NCI-H226 (cell line): ENCODE measurements around the gene AMH.

ENCODE experiments used
- DNase-seq: peaks from one replicate; pipeline ENCODE4 v3.0.0-alpha.2; 2015

The AMH gene

DNA sequence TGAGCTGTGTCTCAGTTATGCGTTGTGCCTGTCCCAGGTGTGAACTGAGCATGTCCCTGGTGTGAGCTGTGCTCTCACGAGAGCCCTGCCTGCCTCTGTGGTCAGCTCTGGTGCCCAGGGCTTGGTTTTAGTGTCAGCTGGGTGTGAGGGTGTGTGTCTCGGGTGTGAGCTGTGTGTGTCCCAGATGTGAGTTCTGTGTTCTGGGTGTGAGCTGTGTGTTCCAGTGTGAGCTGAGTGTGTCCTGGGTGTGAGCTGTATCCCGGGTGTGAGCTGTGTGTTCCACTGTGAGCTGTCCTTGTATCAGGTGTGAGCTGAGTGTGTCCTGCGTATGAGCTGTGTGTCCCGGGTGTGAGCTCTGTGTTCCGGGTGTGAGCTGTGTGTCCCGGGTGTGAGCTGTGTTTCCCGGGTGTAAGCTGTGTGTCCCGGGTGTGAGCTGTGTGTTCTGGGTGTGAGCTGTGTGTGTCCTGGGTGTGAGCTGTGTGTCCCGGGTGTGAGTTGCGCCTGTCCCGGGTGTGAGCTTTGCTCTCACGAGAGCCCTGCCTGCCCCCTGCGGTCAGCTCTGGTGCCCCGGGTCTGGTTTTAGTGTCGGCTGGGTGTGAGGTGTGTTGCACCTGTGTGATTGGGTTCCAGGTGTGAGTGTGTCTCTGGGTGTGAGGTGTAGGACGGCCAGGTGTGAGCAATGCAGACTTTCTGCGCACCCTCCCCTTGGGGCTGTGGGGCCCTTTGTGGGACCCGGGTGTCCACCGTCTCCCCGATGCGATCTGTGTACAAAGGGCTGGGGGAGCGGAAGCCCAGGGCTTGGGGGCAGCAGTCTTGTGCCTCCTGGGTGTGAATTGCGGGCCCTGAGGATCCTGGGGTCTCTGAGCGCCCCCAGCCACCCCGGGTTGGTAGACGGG, 39.9 kb downstream of the AMH start:
- DNase-seq, result no peak

DNA sequence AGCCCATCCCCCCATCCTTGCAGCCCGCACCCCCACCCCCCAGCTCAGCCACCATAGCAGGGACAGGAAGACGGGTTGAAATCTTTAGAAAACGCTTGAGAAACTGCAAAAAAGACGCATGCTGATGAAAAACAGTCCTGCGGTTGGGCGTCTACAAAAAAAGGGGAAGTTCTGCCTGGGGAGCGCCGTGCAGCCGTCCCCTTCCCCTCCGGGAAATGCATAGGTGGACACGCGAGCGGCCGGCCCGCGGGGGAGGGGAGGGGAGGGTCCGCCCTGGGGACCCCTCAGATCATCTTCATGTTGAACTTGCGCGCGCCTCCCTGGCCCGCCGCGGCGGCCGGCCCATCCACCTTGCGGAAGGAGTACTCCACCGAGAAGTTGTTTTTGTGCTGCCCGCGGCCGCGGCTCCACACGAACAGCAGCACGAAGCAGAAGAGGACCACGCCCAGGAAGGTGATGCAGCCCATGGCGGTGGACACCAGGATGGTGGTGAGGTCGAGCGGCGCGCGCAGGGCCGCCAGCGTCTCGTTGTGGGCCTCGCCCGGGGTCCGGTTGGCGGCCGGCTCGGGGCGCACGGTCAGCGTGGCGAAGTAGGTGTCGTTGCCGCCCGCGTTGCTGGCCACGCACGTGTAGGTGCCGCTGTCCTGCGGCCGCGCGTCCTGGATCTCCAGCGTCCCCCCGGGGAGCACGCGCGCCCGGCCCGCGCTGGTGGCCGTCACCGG, 40.8 kb downstream of the AMH start:
- DNase-seq, result no peak

DNA sequence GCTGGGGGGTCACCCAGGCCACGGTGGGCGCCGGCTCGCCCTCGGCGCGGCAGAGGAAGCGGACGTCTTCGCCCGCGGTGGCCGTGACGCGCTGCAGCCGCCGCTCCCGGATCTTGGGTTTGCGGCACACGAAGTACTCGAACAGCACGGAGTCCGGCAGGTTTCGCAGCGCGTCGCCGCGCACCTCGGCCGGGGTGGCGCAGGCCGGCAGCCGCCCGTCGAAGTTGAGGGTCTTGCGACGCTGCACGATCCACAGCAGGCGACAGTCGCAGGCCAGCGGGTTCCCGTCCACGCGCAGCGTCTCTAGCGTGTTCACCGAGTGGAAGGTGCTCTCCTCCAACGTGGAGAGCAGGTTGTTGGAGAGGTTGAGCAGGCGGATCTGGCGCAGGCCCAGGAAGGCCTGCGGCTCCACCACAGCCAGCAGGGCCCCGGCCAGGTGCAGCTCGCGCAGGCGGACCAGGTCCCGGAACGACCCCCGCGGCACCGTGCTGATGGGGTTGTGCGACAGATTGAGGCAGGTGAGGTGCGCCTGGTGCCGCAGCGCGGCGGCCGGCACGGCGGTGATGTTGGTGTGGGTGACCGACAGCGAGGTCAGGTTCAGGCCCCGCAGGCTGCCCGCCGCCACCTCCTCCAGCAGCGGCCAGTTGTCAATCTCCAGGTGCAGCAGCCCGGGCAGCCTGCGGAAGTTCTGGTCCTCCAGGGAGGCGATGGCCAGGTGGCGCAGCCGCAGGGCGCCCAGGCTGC, 41.5 kb downstream of the AMH start:
- no peak for DNase-seq

DNA sequence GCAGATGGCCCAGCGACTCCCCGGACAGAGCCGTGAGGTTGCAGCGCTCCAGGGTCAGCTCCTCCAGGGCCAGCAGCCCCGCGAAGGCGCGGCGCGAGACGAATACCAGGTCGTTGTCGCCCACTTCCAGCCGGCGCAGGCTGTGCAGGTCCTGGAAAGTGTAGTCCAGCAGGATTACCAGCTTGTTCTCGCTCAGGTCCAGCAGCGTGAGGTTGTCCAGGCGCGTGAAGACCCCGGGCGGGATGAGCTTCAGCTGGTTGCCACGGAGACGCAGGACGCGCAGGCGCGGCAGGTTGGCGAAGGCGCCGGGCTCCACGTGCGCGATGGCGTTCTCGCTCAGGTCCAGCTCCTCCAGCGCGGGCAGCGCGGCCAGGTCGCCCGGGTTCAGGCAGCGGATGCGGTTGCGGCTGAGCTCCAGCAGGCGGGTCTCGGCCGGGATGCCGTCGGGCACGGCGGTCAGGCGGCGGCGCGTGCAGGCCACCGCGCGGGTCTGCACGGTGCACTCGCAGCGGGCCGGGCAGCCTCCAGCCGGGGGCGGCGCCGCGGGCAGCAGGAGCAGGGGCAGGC, 42.1 kb downstream of the AMH start:
- no peak for DNase-seq

DNA sequence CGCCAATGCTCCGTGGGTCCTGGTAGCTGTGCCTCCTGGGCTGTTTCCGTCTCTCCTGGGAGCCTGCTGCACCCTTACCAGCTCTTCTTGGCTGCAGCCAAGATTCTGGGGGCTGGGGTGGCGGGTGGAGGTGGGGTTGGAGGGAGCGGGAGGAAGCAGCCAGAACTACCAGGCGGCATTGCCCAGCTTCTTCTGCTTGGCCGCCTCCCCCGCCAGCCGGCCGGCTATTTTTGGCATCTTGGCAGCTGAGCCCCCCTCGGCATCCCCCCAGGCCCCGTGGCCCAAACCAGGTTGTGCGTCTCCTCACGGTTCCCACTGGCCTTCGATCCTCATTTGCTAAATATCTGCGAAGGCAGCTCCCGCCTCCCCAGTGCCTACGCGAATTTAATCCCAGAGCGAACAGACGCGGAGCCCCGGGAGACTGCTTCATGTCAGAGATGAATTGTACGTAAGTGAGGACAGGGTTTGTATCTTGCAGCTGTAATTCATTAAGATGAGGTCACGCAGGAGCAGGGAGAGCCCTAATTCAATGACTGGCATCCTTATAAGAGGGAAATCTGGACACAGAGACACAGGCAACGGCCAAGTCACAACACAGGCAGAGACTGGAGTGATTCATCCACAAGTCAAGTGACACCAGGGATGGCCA, 45.7 kb downstream of the AMH start:
- no peak for DNase-seq

DNA sequence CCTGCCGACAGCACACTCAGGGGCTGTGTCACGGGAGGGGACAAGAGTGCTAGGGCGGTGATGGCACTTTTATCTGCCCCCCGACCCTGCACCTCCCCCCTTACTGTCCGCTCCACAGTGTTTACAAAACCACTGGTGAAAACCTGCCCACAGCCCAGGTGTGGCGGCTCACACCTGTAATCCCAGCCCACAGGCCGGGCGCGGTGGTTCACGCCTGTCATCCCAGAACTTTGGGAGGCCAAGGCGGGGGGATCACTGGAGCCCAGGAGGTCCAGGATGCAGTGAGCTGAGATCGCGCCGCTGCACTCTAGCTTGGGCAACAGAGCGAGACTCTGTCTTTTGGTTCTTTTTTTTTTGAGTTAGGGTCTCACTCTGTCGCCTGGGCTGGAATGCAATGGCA, 47.0 kb downstream of the AMH start:
- no peak for DNase-seq

DNA sequence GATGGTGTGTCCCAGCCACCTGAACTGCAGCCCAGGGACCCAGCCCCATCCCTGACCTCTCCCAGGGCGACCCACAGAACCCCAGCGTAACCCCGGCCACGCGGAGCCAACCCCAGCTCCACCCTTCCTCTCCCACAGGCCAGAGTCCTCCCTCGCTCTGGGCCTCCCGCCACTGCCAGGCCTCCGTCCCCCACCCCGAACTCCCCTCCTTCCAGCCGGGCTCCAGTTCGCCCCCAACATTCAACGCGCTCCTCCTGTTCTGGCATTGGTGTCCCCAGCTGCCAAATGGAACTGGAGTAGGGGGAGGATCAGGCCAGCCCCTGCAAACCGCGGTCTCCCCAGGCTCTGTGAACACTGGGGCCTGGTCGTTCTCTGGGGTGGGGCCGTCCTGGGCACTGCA, 51.4 kb downstream of the AMH start:
- no peak for DNase-seq
